GM10266 (cell line): ENCODE results near the gene CMTM2.

Experiments used
- DNase-seq: peaks from one replicate; pipeline ENCODE4 v3.0.0; 2012; ENCODE audit errors: extremely low spot score
- TF ChIP-seq, protein P1 (sequence below): IDR thresholded peaks from 2 replicates; pipeline ENCODE4 v1.5.1; 2012; ENCODE audit warnings: mild to moderate bottlenecking, low read depth; ENCODE audit not compliant: control insufficient read depth, insufficient read depth; ENCODE audit errors: missing control alignments

CMTM2 gene

DNA sequence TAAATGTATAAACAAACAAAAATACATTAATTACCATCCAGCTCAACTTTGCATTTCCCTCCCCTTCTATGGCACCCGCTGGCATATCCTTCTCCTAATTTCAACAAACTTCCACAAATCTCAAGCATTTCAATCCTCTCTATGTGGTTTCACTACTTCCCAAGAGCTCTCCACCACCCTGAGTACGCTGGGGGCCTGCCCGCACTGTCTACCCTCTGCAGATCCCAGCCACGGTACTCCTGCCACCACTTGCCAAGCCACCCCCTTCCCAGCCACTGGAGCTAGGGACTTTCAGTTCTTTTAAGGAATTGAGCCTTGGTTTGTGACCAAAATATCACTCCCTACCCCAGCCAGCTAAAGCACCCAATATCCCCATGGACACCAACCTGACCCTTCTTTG lies 31.2 kb upstream of the CMTM2 start:
- TF ChIP-seq, protein P1, sequence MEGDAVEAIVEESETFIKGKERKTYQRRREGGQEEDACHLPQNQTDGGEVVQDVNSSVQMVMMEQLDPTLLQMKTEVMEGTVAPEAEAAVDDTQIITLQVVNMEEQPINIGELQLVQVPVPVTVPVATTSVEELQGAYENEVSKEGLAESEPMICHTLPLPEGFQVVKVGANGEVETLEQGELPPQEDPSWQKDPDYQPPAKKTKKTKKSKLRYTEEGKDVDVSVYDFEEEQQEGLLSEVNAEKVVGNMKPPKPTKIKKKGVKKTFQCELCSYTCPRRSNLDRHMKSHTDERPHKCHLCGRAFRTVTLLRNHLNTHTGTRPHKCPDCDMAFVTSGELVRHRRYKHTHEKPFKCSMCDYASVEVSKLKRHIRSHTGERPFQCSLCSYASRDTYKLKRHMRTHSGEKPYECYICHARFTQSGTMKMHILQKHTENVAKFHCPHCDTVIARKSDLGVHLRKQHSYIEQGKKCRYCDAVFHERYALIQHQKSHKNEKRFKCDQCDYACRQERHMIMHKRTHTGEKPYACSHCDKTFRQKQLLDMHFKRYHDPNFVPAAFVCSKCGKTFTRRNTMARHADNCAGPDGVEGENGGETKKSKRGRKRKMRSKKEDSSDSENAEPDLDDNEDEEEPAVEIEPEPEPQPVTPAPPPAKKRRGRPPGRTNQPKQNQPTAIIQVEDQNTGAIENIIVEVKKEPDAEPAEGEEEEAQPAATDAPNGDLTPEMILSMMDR, result no peak

DNA sequence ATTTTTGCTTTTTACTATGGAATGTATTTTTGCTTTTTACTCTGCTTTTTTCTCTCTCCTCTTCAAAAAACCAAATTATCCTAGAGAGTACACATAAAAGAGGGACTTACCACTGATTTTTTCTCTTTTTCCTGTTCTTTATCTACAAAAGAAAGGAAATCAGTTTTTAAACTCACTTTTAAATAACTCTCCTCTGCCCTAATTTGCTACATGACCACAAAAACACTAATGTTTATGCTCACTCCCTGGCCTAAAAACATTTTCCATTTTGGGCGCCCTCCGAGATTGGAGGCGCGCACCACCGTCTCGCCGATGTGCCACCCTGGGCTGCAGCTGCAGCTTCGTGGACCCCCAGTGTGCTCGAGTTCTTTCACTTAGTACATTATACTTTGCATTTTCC lies 30.4 kb upstream of the CMTM2 start:
- TF ChIP-seq, protein P1, result no peak

More for the DNA sequence above, 31.2 kb upstream of the CMTM2 start:
- no peak for DNase-seq

DNA sequence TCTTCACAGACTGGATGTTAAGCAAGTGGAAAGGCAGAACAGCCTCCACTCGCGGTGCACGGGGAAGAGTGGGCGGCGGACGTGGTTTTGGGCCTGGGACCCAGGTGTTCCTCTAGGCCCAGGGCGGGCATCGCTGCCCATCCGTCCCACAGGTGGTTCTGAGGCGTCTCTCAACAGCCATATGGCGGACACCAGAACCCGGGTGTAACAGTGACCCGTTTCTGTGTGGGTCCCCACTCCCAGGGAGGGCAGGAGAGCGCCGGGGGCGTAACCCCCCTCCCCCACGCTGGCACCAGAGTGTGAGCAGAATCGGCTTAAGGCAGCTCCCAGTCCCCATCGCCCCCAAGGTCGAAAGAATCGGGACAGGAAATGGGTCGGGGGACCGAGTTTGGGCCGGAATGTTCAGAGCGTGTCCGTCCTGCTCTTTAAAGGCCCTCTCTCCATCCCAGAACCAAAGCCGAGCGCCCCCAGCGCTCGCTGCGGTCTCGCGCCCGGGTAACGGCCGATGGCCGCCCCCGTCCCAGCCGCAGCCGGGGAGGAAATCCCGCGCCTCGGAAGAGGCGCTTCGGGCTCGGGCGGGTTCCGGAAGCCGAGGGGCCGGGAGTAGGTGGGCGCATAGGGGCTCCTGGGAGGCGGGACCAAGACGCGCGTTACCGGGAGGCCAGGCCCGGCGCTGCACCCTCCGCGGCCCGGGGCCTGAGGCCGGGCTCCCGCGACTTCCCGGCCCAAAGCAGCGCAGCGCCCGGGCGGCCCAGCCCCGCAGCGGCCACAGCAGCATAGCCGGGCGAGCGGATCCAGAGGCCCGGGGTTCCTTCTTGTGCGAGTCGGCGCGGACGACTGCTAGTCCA lies 29.8 kb upstream of the CMTM2 start, which contains the start of gene TK2:
Gene TK2, minus strand, starts transcription at position 839 of the 848 bp plus-strand sequence. Its CDS starts 61 bp downstream, at position 778.
- peak; percentile 79 for DNase-seq
- TF ChIP-seq, protein P1, result peak; percentile 39

More for the DNA sequence above, 30.4 kb upstream of the CMTM2 start:
- DNase-seq, result no peak

DNA sequence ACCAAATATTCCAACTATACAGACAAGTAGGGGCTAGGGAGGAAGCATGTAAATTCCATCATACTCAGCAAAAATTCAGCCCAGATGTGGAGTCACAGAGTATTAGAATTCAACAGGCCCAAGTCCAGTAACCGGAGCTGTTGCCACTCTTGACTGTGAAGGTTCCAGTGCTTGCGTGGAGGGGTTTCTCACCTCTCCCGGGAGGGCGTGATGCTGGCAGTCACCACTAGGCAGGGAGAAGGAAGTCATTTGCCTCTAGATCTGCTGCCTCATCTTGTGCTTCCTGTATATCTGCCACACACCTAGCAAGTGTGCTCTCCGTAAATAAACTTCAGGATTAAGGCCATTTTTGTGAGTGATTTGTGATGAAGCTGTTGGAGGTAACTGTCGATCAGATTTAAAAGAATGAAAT lies 27.9 kb upstream of the CMTM2 start:
- peak; percentile 71 for DNase-seq
- TF ChIP-seq, protein P1, result no peak

DNA sequence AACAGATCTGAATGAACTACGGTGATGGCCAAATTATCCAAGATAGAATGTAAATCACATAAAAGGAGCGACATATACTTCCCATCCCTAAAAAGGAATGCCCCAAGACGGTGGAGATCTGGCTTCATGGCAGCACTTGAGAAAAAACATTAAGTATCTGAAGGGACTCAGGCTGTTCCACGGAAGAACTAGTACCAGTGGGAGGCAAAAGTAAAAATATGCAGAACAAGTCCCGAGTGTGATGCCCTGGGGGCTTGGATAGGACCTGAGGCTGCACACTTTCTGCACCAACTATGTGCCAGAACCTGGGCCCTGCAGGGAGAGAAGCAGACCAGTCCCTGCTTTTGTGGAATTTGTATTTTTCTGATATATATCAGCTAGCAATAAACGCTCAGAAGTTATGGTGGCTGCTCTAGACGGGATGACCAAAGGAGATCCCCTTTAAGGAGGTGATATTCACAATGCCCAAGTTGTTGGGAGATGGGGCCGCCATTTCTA lies 27.4 kb upstream of the CMTM2 start:
- TF ChIP-seq, protein P1, result no peak
- DNase-seq, result no peak

DNA sequence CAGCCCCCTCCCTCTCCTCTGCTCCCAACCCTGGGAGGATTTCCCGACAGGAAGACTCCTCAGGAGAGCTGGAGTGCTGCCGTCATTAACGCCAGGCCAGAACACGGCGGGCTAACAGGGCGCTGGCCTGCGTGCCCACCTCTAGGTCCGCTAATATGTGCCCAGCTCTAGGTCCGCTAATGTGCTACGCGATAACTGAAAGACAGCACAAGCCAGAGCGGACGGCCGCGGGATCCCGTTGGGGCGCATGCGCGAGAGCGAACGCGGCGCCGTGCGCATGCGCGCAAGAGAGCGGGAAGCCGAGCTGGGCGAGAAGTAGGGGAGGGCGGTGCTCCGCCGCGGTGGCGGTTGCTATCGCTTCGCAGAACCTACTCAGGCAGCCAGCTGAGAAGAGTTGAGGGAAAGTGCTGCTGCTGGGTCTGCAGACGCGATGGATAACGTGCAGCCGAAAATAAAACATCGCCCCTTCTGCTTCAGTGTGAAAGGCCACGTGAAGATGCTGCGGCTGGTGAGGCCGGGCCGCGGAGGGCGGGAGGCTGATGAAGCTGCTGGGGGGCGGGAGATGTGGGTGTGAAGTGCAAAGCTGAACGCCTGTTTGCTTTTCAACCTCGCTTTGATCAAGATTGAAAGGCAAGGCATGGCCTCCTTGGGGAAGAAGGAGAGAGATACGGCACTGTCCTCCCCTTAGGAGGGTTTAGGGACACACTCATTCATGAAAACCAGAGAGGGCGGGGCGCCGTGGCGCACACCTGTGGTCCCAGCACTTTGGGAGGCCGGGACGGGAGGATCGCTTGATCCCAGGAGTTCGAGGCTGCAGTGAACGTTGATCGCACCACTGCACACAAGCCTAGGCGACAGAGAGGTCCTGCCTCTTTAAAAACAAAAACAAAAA lies 26.7 kb upstream of the CMTM2 start, which contains the start of gene CKLF:
Gene CKLF, plus strand, starts transcription at position 291 of the 892 bp plus-strand sequence. Its CDS starts 140 bp downstream, at position 431.
- TF ChIP-seq, protein P1, result no peak
- peak; percentile 96 for DNase-seq
